NB4 (cell line): ENCODE data around the gene PHACTR1.

Experiments used
- CTCF ChIP-seq: IDR thresholded peaks from one replicate; pipeline ENCODE4 v1.5.1; 2012; ENCODE audit warnings: low read depth, low read length
- MAX ChIP-seq: IDR thresholded peaks from 2 replicates; pipeline ENCODE4 v1.6.1; 2011; ENCODE audit warnings: low read depth, low read length
- MYC ChIP-seq: IDR thresholded peaks from 2 replicates; pipeline ENCODE4 v1.6.1; 2011; ENCODE audit warnings: low read depth, low read length
- POLR2A ChIP-seq: IDR thresholded peaks from 2 replicates; pipeline ENCODE4 v1.6.1; 2011; ENCODE audit warnings: mild to moderate bottlenecking; ENCODE audit not compliant: insufficient read length; ENCODE audit errors: extremely low read depth

GRCh38 chr6:13286181-13286580, 569.6 kb downstream of the PHACTR1 start:
- TF ChIP-seq POLR2A: no peak
- no peak for TF ChIP-seq CTCF
- TF ChIP-seq MAX: no peak
- no peak for TF ChIP-seq MYC
